Colonic mucosa (tissue), 4 donors: ENCODE results near the gene XPA. TPM values are rescaled to one million over a fixed set of nuclear protein-coding genes. Genes with fewer than 3 reads are reported as not detected.

ENCODE experiments used
- DNase-seq: peaks from one replicate; pipeline ENCODE4 v3.0.0-alpha.2; 2020
- H3K27ac ChIP-seq: fragments of 200-600 bp; one replicate; pipeline ENCODE4 v1.8.0; 2021
- H3K27me3 ChIP-seq: fragments of 200-600 bp; one replicate; pipeline ENCODE4 v1.8.0; 2021
- H3K36me3 ChIP-seq: fragments of 200-600 bp; one replicate; pipeline ENCODE4 v1.8.0; 2021
- H3K4me1 ChIP-seq: fragments of 200-600 bp; one replicate; pipeline ENCODE4 v1.8.0; 2021; ENCODE audit warnings: mild to moderate bottlenecking
- H3K4me3 ChIP-seq: fragments of 200-600 bp; one replicate; pipeline ENCODE4 v1.8.0; 2021
- H3K9ac ChIP-seq, 2 donors: one replicate each; pipeline ENCODE4 v1.7.0; 2013; ENCODE audit warnings: control low read depth in 2 of 2, low read depth in 2 of 2, low read length in 2 of 2
- H3K9me3 ChIP-seq: fragments of 200-600 bp; one replicate; pipeline ENCODE4 v1.8.0; 2021
- intact Hi-C: fragments of 100-400 bp; cut with DNase I; formaldehyde crosslinking; loops from one replicate; pipeline ENCODE4 v1.14.1; 2022
- total RNA-seq, 2 donors: library from RNA; stranded (reverse); fragmentation: NEBNext Ultra II Directional in 1 of 2; extraction: Animal tissue kit (Norgen Biotek cat#: 25700) in 1 of 2; gene quantifications; one replicate each; pipeline ENCODE4 v1.2.1, GENCODE V29; 2021
- TF ChIP-seq, protein P1 (sequence below): fragments of 200-600 bp; IDR thresholded peaks from one replicate; pipeline ENCODE4 v1.8.0; 2022; ENCODE audit warnings: antibody characterized with exemption, mild to moderate bottlenecking
- donor health status: healthy.
- donor health status: DM: no; HTN: no; CAD: no.
- donor health status: DM: no; HTN: no; CAD: no.

XPA gene
- total RNA-seq, 2 donors from 2014 or later: 7.0 to 8.0 TPM

- Histone ChIP-seq H3K27me3 (no peaks in the 10 kb centered on the region), H3K4me3 (no peak overlapping the region), H3K4me1 (peaks cover 6% of the 10 kb centered on the region), H3K9ac (no peak overlapping the region), H3K27ac (no peak overlapping the region), H3K36me3 (peaks cover 15% of the 10 kb centered on the region), H3K9me3 (no peaks in the 10 kb centered on the region)
- no peak for DNase-seq
- intact Hi-C loops: no loop called here
- TF ChIP-seq, protein P1, sequence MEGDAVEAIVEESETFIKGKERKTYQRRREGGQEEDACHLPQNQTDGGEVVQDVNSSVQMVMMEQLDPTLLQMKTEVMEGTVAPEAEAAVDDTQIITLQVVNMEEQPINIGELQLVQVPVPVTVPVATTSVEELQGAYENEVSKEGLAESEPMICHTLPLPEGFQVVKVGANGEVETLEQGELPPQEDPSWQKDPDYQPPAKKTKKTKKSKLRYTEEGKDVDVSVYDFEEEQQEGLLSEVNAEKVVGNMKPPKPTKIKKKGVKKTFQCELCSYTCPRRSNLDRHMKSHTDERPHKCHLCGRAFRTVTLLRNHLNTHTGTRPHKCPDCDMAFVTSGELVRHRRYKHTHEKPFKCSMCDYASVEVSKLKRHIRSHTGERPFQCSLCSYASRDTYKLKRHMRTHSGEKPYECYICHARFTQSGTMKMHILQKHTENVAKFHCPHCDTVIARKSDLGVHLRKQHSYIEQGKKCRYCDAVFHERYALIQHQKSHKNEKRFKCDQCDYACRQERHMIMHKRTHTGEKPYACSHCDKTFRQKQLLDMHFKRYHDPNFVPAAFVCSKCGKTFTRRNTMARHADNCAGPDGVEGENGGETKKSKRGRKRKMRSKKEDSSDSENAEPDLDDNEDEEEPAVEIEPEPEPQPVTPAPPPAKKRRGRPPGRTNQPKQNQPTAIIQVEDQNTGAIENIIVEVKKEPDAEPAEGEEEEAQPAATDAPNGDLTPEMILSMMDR: no peak
Measured at GRCh38 chr9:97675655-97676054, 21.5 kb downstream of the XPA start.

- intact Hi-C loops: no loop called here
- H3K36me3 ChIP-seq: peaks cover 15% of the 10 kb centered on the region
- H3K9me3 ChIP-seq: no peaks in the 10 kb centered on the region
- H3K4me1 ChIP-seq: peaks cover 6% of the 10 kb centered on the region
- TF ChIP-seq, protein P1: no peak
- no peak overlapping the region for H3K9ac ChIP-seq
- no peak overlapping the region for H3K27ac ChIP-seq
- H3K4me3 ChIP-seq: no peak overlapping the region
- H3K27me3 ChIP-seq: no peaks in the 10 kb centered on the region
- no peak for DNase-seq
Measured at GRCh38 chr9:97673922-97674321, 23.2 kb downstream of the XPA start.

GRCh38 chr9:97672403-97672802 lies 24.7 kb downstream of the XPA start:
- TF ChIP-seq, protein P1: no peak
- intact Hi-C loops: no loop called here
- no peak for DNase-seq

DNA sequence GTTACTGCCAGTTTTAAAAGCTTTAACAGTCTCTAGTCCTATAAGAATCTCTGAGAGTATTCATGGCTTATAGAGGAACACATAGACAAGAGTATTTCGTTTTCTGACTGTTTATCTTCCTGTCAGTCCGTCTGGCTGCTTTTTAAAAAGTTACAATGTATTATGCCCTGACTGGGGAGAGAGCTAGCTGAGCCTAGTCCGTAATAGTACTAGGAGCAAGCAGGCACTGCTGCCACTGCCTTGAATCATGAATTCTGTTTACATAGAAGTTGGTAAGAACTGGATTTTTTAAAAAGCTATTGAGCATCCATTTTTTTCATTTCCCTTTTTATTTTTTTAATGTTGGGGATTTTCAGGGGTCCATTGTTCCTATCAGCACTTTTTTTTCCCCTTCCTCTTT lies 26.6 kb downstream of the XPA start:
- Histone ChIP-seq H3K27me3 (no peaks in the 10 kb centered on the region), H3K9ac (no peak overlapping the region), H3K27ac (no peak overlapping the region), H3K9me3 (no peaks in the 10 kb centered on the region), H3K4me3 (no peak overlapping the region), H3K4me1 (peaks cover 6% of the 10 kb centered on the region), H3K36me3 (peaks cover 21% of the 10 kb centered on the region)
- DNase-seq: no peak
- TF ChIP-seq, protein P1: no peak
- intact Hi-C loops: no loop called here

More at GRCh38 chr9:97672403-97672802, 24.7 kb downstream of the XPA start:
- Histone ChIP-seq H3K27ac (no peak overlapping the region), H3K36me3 (peaks cover 21% of the 10 kb centered on the region), H3K27me3 (no peaks in the 10 kb centered on the region), H3K4me1 (peaks cover 6% of the 10 kb centered on the region), H3K9me3 (no peaks in the 10 kb centered on the region), H3K4me3 (no peak overlapping the region), H3K9ac (no peak overlapping the region)

DNA sequence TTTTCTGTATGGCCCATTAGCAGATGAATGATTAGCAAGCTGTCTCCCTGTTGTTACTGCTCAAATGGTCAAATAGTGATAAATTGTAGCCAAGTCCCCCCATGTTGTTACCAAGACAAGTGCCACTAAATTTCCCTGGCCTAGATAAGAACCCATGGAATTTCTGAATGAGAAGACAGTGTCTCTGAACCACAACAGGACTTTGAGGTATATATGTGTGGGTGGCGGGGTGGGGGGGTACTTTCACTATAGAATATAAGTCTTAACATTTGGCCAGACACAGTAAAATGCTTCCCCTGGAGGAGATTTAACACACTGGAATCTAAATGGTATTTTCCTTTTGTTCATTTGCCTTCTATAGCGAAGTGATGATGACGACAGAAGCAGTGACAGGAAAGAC lies 28.7 kb downstream of the XPA start:
- Histone ChIP-seq H3K27me3 (no peaks in the 10 kb centered on the region), H3K4me3 (no peak overlapping the region), H3K36me3 (peaks cover 7% of the 10 kb centered on the region), H3K9ac (no peak overlapping the region), H3K4me1 (peaks cover 6% of the 10 kb centered on the region), H3K9me3 (no peaks in the 10 kb centered on the region), H3K27ac (no peak overlapping the region)
- no peak for DNase-seq
- TF ChIP-seq, protein P1: no peak
- intact Hi-C loops: no loop called here
